Suprapubic skin (tissue), 4 donors: ENCODE measurements around the gene HIVEP2.

Source experiments
- POLR2A ChIP-seq, 2 donors: fragments of 450-650 bp; IDR thresholded peaks; one replicate each; pipeline ENCODE4 v1.6.1; 2017; ENCODE audit warnings: antibody characterized with exemption in 2 of 2, mild to moderate bottlenecking in 2 of 2, moderate library complexity in 2 of 2
- POLR2AphosphoS5 ChIP-seq, 3 donors: sonication (generic); formaldehyde crosslinking; IDR thresholded peaks; one replicate each; pipeline ENCODE4 v1.6.1; 2017; ENCODE audit warnings: antibody characterized with exemption in 3 of 3
- TF ChIP-seq, protein P1 (sequence below), 2 donors: fragments of 200-600 bp in 1 of 2; fragments of 450-650 bp in 1 of 2; sonication (generic) in 1 of 2; IDR thresholded peaks; one replicate each; pipeline ENCODE4 v1.5.1; 2016 to 2019; ENCODE audit warnings: antibody characterized with exemption in 2 of 2, mild to moderate bottlenecking in 1 of 2, moderate library complexity in 1 of 2

DNA sequence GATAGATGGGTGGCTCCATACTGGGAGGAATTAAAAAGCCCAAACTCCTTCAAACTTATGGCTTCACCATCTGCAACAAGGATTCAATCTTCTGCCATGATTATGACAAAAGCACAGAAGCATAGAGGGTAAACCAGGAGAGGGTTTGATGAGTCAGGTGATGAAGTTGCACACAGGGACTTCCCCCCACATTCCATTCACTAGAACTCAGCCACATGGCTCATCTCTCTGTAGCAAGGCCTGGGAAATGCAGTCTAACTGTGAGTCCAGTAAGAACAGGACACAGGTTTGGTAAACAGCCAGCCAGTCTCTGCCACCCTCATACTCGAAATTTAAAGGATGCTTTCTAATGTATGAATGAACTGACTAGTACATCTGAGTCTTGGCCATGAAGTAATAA lies 142.9 kb downstream of the HIVEP2 start:
- no peak for TF ChIP-seq POLR2A (IDR thresholded peaks at IDR 0.05)
- TF ChIP-seq, protein P1, sequence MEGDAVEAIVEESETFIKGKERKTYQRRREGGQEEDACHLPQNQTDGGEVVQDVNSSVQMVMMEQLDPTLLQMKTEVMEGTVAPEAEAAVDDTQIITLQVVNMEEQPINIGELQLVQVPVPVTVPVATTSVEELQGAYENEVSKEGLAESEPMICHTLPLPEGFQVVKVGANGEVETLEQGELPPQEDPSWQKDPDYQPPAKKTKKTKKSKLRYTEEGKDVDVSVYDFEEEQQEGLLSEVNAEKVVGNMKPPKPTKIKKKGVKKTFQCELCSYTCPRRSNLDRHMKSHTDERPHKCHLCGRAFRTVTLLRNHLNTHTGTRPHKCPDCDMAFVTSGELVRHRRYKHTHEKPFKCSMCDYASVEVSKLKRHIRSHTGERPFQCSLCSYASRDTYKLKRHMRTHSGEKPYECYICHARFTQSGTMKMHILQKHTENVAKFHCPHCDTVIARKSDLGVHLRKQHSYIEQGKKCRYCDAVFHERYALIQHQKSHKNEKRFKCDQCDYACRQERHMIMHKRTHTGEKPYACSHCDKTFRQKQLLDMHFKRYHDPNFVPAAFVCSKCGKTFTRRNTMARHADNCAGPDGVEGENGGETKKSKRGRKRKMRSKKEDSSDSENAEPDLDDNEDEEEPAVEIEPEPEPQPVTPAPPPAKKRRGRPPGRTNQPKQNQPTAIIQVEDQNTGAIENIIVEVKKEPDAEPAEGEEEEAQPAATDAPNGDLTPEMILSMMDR (IDR thresholded peaks at IDR 0.05) = no peak
- TF ChIP-seq POLR2AphosphoS5 (IDR thresholded peaks at IDR 0.05) = no peak
